AG04449 (cell line): ENCODE results near the gene ATP13A3.
"Not testable (repeated sequence)": the region's sequence is repeated elsewhere in the genome, so short reads cannot be mapped to it uniquely, and the experiment has no call there.

Experiments
- CTCF ChIA-PET: fragments of 350-600 bp; formaldehyde crosslinking; extraction: SDS; loops from one replicate; lab custom pipeline; 2021; ENCODE audit warnings: antibody characterized with exemption; lab: Yijun Ruan, JAX
- POLR2A ChIA-PET: fragments of 400-600, 350-600 bp; formaldehyde crosslinking; extraction: SDS; loops from one replicate; lab custom pipeline; 2020; ENCODE audit warnings: antibody characterized with exemption, inconsistent platforms; lab: Yijun Ruan, JAX
- DNase-seq: peaks from one replicate; pipeline ENCODE4 v3.0.0-alpha.2; 2010; ENCODE audit warnings: low read depth, low spot score
- H3K4me3 ChIP-seq: 2 replicates; pipeline ENCODE4 v1.5.1; 2011; ENCODE audit warnings: low read depth, mild to moderate bottlenecking, control low read depth, low read length
- TF ChIP-seq, protein P1 (sequence below): IDR thresholded peaks from one replicate; pipeline ENCODE4 v1.5.1; 2011; ENCODE audit warnings: mild to moderate bottlenecking, moderate library complexity, low read length, control low read depth, inconsistent platforms; ENCODE audit not compliant: insufficient read depth; ENCODE audit errors: missing control alignments

ATP13A3 gene

DNA sequence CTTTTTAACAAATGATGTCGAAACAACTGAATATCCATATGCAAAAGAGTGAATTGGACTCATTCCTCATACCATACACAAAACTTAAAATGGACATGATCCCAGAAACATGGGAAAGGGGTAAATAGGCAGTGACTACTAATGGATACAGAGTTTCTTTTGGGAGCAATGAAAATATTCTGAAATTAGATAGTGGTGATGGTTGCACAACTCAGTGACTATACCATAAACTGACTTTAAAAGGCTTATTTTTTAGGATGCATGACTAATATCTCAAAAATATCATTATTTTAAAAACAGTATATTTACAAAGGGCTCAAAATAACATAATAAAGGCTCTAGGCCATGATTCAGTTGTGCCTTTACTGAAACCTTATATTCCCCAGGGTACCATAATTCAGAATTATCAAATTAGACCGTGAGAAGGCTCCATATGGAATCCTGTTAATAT is 16.3 kb upstream of the ATP13A3 start:
- no peak overlapping the region for H3K4me3 ChIP-seq
- ChIA-PET POLR2A (no interaction called here), CTCF (interaction anchor here (1.0 to 1.7 kb wide), 3 partner anchors 12 to 90 kb away, joined by 3 to 5 read pairs (median 4); no protein-coding TSS in a partner anchor)
- DNase-seq = peak; percentile 50
- TF ChIP-seq, protein P1, sequence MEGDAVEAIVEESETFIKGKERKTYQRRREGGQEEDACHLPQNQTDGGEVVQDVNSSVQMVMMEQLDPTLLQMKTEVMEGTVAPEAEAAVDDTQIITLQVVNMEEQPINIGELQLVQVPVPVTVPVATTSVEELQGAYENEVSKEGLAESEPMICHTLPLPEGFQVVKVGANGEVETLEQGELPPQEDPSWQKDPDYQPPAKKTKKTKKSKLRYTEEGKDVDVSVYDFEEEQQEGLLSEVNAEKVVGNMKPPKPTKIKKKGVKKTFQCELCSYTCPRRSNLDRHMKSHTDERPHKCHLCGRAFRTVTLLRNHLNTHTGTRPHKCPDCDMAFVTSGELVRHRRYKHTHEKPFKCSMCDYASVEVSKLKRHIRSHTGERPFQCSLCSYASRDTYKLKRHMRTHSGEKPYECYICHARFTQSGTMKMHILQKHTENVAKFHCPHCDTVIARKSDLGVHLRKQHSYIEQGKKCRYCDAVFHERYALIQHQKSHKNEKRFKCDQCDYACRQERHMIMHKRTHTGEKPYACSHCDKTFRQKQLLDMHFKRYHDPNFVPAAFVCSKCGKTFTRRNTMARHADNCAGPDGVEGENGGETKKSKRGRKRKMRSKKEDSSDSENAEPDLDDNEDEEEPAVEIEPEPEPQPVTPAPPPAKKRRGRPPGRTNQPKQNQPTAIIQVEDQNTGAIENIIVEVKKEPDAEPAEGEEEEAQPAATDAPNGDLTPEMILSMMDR = no peak

DNA sequence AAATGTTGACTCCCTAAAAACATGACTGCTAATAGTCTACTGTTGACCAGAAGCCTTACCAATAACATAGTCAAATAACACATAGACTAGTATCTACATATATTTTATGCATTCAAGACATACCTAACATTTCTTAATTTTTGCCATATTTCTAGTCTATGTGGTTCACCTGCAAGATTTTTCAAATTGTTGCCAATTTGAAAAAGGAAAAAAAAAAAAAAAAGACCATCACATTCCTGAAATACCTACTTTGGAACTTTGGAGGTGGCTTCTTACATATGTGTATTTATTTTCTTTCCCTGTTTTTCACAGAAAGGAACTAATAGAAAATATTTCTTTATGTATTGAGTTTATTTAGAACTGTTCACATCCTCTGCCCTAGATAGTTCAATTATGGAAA is 13.4 kb upstream of the ATP13A3 start:
- CTCF ChIA-PET = interaction anchor here (1.3 kb wide), 1 partner anchor 94 kb away, joined by 3 read pairs; no protein-coding TSS in a partner anchor
- POLR2A ChIA-PET = no interaction called here
- DNase-seq = no peak

DNA sequence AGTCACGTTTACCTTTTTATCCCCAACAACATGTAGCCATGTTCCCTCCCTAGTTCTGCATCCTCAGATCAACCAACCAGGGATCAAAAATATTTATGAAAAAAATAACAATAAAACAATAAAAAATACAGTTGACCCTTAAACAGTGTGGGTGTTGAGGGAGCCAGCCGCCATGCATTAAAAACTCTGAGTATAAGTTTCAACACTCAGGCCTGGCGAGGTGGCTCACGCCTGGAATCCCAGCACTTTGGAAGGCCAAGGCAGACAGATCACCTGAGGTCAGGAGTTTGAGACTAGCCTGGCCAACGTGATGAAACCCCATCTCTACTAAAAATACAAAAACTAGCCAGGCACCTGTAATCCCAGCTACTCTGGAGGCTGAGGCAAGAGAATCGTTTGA is 12.7 kb upstream of the ATP13A3 start:
- CTCF ChIA-PET = interaction anchor here (1.7 kb wide), 1 partner anchor 11 kb away, joined by 4 read pairs; no protein-coding TSS in a partner anchor
- not testable (repeated sequence) for H3K4me3 ChIP-seq, DNase-seq
- POLR2A ChIA-PET = interaction anchor here (0.7 kb wide), 1 partner anchor 11 kb away, joined by 3 read pairs; no protein-coding TSS in a partner anchor

More for the DNA sequence above, 13.4 kb upstream of the ATP13A3 start:
- no peak overlapping the region for H3K4me3 ChIP-seq
- TF ChIP-seq, protein P1 = no peak

DNA sequence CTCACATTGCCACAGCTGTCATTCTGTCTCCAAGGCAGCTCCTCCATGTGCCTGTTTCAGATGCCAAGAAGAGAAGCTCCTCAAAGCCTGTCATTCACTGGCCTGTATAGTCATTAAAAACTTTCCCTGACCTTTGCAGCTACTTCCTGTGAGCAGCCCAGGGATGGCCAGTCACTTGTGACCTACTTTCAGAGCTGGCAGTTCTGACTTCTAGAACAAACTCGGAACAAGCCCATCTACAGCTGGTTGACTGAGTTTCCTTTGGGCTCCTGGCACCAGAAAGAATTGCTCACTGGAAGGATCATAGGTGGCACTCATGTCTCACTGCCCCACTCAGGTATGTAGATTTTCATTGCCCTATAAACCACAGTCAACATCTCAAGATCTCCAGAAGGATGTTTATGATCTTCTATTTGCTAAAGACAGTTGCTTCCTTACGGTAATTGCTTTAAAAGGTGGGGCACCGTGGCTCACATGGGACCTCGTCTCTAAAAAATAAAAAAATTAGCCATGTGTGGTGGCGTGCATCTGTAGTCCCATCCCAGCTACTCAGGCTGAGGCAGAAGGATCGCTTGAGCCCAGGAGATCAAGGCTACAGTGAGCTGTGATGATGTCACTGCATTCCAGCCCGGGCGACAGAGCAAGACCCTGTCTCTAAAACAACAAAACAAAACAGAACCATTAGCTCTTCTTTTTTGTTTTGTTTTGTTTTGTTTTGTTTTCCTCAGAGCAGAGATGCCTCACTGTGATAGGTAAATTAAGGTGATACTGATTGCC is 11.2 kb upstream of the ATP13A3 start:
- CTCF ChIA-PET = interaction anchor here (0.9 to 1.7 kb wide), 4 partner anchors 9 to 96 kb away, joined by 3 to 4 read pairs (median 4); no protein-coding TSS in a partner anchor
- H3K4me3 ChIP-seq = no peak overlapping the region
- POLR2A ChIA-PET = interaction anchor here (0.5 to 1.4 kb wide), 5 partner anchors 10 to 88 kb away, joined by 3 to 4 read pairs (median 3); partner anchors contain the start of gene ATP13A3
- TF ChIP-seq, protein P1 = no peak
- DNase-seq = no peak

GRCh38 chr3:194496217-194496919 is 9.6 kb upstream of the ATP13A3 start:
- DNase-seq = no peak
- POLR2A ChIA-PET = no interaction called here
- H3K4me3 ChIP-seq = no peak overlapping the region
- TF ChIP-seq, protein P1 = no peak
- CTCF ChIA-PET = interaction anchor here (1.2 kb wide), 1 partner anchor 98 kb away, joined by 4 read pairs; no protein-coding TSS in a partner anchor

DNA sequence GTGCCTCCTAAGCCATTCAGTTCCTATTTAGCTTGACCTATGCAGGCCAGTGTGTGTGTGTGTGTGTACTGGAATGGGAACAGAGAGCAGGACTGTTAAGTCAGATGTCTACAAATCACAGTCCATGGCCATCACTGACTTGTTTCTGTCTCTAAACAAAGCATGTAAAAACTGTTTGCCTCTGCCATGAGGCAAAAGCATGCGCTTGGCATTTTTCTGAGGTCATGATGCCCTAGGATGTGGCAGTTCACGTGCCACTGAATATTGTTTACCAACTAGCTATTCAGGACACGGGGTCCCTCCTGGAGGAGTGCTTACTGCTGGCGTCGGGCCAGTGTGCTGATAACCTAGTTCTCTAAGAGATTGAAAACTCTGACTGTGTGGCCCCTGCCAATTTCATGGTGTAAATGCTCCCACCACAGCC is 8.2 kb upstream of the ATP13A3 start:
- ChIA-PET POLR2A (no interaction called here), CTCF (interaction anchor here (0.7 to 1.0 kb wide), 3 partner anchors 10 to 101 kb away, joined by 3 to 5 read pairs (median 4); no protein-coding TSS in a partner anchor)
- TF ChIP-seq, protein P1 = no peak
- DNase-seq = no peak
- no peak overlapping the region for H3K4me3 ChIP-seq

GRCh38 chr3:194493995-194494927 is 7.5 kb upstream of the ATP13A3 start:
- POLR2A ChIA-PET = not testable (repeated sequence)

More at GRCh38 chr3:194493995-194494927, 7.5 kb upstream of the ATP13A3 start:
- peak; percentile 71 for DNase-seq
- peak overlapping the region; percentile 16; the same call in 1 of the 2 replicates for H3K4me3 ChIP-seq
- CTCF ChIA-PET = interaction anchor here (0.7 to 1.1 kb wide), 4 partner anchors 9 to 132 kb away, joined by 3 to 5 read pairs (median 4); no protein-coding TSS in a partner anchor
